Naive thymus-derived CD8-positive, alpha-beta T cell (primary cell): Measurements from ENCODE around the gene CD247. TPM values are rescaled to one million over a fixed set of nuclear protein-coding genes. Genes with fewer than 3 reads are reported as not detected.

Experiments used
- ATAC-seq, 2 donors: fragments of 150-1000 bp; cut with Tn5 transposase in 1 of 2; sonication (Bioruptor Pico), chemical (Tn5 transposase) in 1 of 2; 1 replicate in 1 of 2; 2 replicates in 1 of 2; pipeline ENCODE4 v1.10.0; 2021; ENCODE audit warnings: mild to moderate bottlenecking in 2 of 2, moderate library complexity in 2 of 2
- POLR2A ChIA-PET: fragments of 350-600 bp; sonication (Branson Sonifier 250); formaldehyde crosslinking; loops from one replicate; lab custom pipeline; 2021; ENCODE audit warnings: antibody characterized with exemption; lab: Charles Lee
- DNase-seq, 10 donors: peaks; one replicate each; pipeline versions ENCODE4 v3.0.0 to v3.0.0-alpha.2; 2020 to 2022
- H3K27ac Mint-ChIP-seq, 10 donors: one replicate each; pipeline ENCODE4 v1.8.0; 2020 to 2022; ENCODE audit warnings: mild to moderate bottlenecking in 10 of 10, mixed read lengths in 10 of 10, moderate library complexity in 4 of 10, inconsistent platforms in 1 of 10
- H3K27me3 Mint-ChIP-seq, 5 donors: one replicate each; pipeline ENCODE4 v1.8.0; 2021 to 2022; ENCODE audit warnings: mixed read lengths in 5 of 5
- H3K36me3 Mint-ChIP-seq, 3 donors: one replicate each; pipeline ENCODE4 v1.8.0; 2020 to 2022; ENCODE audit warnings: mixed read lengths in 3 of 3, mild to moderate bottlenecking in 2 of 3, inconsistent platforms in 1 of 3
- H3K4me1 Mint-ChIP-seq, 4 donors: one replicate each; pipeline ENCODE4 v1.8.0; 2021 to 2022; ENCODE audit warnings: mixed read lengths in 4 of 4
- H3K4me3 Mint-ChIP-seq, 10 donors: one replicate each; pipeline ENCODE4 v1.8.0; 2020 to 2022; ENCODE audit warnings: mild to moderate bottlenecking in 10 of 10, mixed read lengths in 10 of 10, moderate library complexity in 6 of 10, inconsistent platforms in 1 of 10
- H3K9me3 Mint-ChIP-seq, 9 donors: one replicate each; pipeline ENCODE4 v1.8.0; 2020 to 2022; ENCODE audit warnings: mixed read lengths in 9 of 9, mild to moderate bottlenecking in 3 of 9, inconsistent platforms in 1 of 9, moderate library complexity in 1 of 9
- polyA plus RNA-seq, 3 donors: library from polyadenylated mRNA; unstranded; fragments of 300-500 nt; fragmentation: Illumina TruSeq; gene quantifications; one replicate each; pipeline ENCODE4 v1.2.3, GENCODE V29; 2021
- total RNA-seq, 8 experiments: library from RNA in 2 of 8; stranded (reverse) in 2 of 8; gene quantifications; one replicate each; pipeline ENCODE4 v1.2.3 and lab custom pipeline; 2021 to 2026

Gene CD247
- total and polyA plus RNA-seq, 5 experiments from 2014 or later = 244 to 325 (median 308) TPM

- POLR2A ChIA-PET = interaction anchor here (1.5 to 2.5 kb wide), 4 partner anchors 20 to 46 kb away, joined by 3 to 36 read pairs (median 8); partner anchors contain the start of gene CD247
- peaks cover 53 to 97% (median 96%) of the 10 kb centered on the region in 4 donors for H3K4me1 Mint-ChIP-seq
- H3K36me3 Mint-ChIP-seq = peaks cover 5 to 66% (median 7%) of the 10 kb centered on the region in 3 donors
- peak overlapping the region; percentile 87 to 97 (median 95) for H3K27ac Mint-ChIP-seq
- peaks cover 0 to 5% (median 0%) of the 10 kb centered on the region in 5 donors for H3K27me3 Mint-ChIP-seq
- H3K4me3 Mint-ChIP-seq = peak overlapping the region; percentile 26 to 85 (median 72)
- DNase-seq (no peak), ATAC-seq (no peak)
- peaks cover 0 to 3% (median 0%) of the 10 kb centered on the region in 9 donors for H3K9me3 Mint-ChIP-seq
Measured at GRCh38 chr1:167493372-167493771, 25.0 kb downstream of the CD247 start.

DNA sequence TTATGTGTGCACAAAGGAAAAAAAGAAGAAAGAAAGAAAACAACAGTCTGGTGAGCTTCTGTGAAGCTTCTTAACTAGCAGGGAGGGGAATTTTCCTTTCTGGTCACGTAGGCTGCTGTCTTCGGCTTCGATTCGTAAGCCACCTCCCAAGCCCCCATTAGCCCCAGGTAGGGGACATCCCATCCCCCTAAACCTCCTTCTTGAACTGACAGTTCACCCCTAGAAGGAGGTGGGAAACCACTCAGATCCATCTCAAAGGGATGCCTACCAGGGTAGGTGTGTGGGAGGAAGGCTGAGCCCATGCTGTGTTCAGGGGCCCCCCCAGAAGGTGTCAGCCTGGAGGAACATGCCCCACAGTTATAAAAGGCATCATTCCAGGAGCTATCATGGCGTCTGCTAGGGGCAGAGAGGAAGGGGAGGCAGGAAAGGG lies 25.8 kb downstream of the CD247 start:
- Mint-ChIP-seq H3K27me3 (peaks cover 0 to 5% (median 0%) of the 10 kb centered on the region in 5 donors), H3K9me3 (peaks cover 0 to 3% (median 0%) of the 10 kb centered on the region in 9 donors), H3K4me3 (peak overlapping the region; percentile 58 to 89 (median 78)), H3K27ac (peak overlapping the region; percentile 88 to 97 (median 96)), H3K4me1 (peaks cover 54 to 97% (median 96%) of the 10 kb centered on the region in 4 donors), H3K36me3 (peaks cover 0 to 66% (median 4%) of the 10 kb centered on the region in 3 donors)
- peak; percentile 71 for ATAC-seq
- POLR2A ChIA-PET = interaction anchor here (0.8 to 2.5 kb wide), 9 partner anchors 8 to 45 kb away, joined by 3 to 36 read pairs (median 3); partner anchors contain the start of gene CD247
- DNase-seq = peak in 9 of 10 donors; percentile 34 to 77 (median 59)

- peak in 2 of 10 donors; percentile 40 to 54 for DNase-seq
- peaks cover 0 to 5% (median 0%) of the 10 kb centered on the region in 5 donors for H3K27me3 Mint-ChIP-seq
Measured at GRCh38 chr1:167491586-167492461, 26.5 kb downstream of the CD247 start.

GRCh38 chr1:167490765-167491164 lies 27.6 kb downstream of the CD247 start:
- Mint-ChIP-seq H3K9me3 (peaks cover 0 to 3% (median 0%) of the 10 kb centered on the region in 9 donors), H3K27me3 (peaks cover 0 to 3% (median 0%) of the 10 kb centered on the region in 5 donors), H3K4me1 (peaks cover 46 to 97% (median 97%) of the 10 kb centered on the region in 4 donors), H3K4me3 (peak overlapping the region; percentile 3 to 88 (median 78)), H3K27ac (peak overlapping the region; percentile 86 to 97 (median 96)), H3K36me3 (peaks cover 0 to 59% (median 2%) of the 10 kb centered on the region in 3 donors)
- ATAC-seq = no peak
- no peak for DNase-seq
- POLR2A ChIA-PET = interaction anchor here (1.4 to 11.4 kb wide), 3 partner anchors 9 to 26 kb away, joined by 4 to 89 read pairs (median 13); partner anchors contain the start of gene CD247

More at GRCh38 chr1:167491586-167492461, 26.5 kb downstream of the CD247 start:
- POLR2A ChIA-PET = interaction anchor here (0.8 to 3.6 kb wide), 10 partner anchors 8 to 44 kb away, joined by 3 to 36 read pairs (median 4); partner anchors contain the start of gene CD247
- Mint-ChIP-seq H3K4me3 (peak overlapping the region; percentile 58 to 89 (median 78)), H3K27ac (peak overlapping the region; percentile 88 to 97 (median 96)), H3K36me3 (peaks cover 0 to 60% (median 2%) of the 10 kb centered on the region in 3 donors), H3K9me3 (peaks cover 0 to 3% (median 0%) of the 10 kb centered on the region in 9 donors), H3K4me1 (peaks cover 50 to 97% (median 97%) of the 10 kb centered on the region in 4 donors)
- peak; percentile 14 to 25 for ATAC-seq

DNA sequence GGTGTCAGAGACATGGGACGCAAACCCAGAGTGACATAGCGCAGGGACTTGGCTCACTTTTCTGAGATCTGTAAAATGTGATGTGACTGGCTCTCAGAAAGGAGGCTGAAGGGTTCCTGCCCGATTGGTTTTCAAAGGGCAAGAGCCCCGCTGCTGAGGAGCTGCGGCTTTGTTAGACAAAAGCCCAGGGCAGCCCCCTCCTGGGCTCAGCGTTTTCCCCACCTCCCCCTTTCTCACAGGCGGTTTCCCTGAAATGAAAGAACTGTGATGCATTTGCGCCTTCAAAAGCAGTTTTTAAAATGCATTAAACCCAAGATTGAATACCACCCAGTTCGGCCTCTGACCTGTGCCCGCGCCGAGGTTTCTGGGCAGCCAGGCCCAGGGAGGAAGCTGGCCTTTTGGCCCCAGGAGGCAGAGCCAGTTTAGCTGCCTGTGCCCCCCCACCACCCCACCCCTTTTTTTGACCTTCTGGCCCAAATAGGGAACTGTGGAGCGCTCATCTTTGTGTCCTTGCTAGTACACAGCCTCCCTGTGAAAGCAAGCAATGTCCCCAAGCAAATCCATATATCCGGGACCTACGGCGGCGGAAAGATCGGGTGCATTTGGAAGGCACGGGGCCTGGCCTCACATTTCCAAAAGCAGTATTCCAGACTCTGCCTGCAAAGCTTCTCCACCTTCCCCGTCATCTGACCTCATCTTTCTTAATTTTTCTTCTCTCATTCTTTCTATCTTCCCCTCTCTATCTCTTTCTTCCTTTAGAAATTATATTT lies 28.6 kb downstream of the CD247 start:
- Mint-ChIP-seq H3K27me3 (peaks cover 0 to 3% (median 0%) of the 10 kb centered on the region in 5 donors), H3K4me3 (peak overlapping the region; percentile 58 to 88 (median 78)), H3K27ac (peak overlapping the region; percentile 86 to 97 (median 95)), H3K4me1 (peaks cover 47 to 97% (median 97%) of the 10 kb centered on the region in 4 donors), H3K36me3 (peaks cover 0 to 55% (median 2%) of the 10 kb centered on the region in 3 donors), H3K9me3 (peaks cover 0 to 3% (median 0%) of the 10 kb centered on the region in 9 donors)
- POLR2A ChIA-PET = interaction anchor here (0.7 to 11.4 kb wide), 7 partner anchors 10 to 42 kb away, joined by 3 to 89 read pairs (median 5); partner anchors contain the start of gene CD247
- DNase-seq = peak; percentile 27 to 78 (median 66)
- ATAC-seq = peak; percentile 51 to 67

DNA sequence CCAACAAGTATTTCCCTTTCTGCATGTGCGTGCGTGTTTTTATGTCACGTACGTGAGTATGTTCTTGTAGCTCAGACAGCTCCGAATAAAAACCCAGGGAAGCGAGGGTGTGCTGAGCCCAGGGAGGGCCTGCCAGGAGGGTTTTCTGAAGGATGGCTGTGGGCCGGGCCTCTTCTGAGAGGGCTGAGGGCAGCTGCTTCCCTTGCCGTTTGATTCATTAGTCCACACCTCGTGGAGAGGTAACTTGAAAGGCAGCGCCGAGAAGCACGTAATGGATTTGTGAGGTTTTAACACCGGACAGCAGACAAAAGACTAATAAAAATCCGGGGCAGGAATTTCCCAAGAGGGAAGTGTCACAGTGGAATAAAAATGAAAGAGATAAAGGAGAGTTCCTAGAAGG lies 29.5 kb downstream of the CD247 start:
- no peak for DNase-seq
- ATAC-seq = no peak
- H3K9me3 Mint-ChIP-seq = peaks cover 0 to 3% (median 0%) of the 10 kb centered on the region in 9 donors
- H3K36me3 Mint-ChIP-seq = peaks cover 0 to 48% (median 2%) of the 10 kb centered on the region in 3 donors
- peak overlapping the region; percentile 65 to 79 (median 74) for H3K4me3 Mint-ChIP-seq
- H3K27ac Mint-ChIP-seq = peak overlapping the region; percentile 90 to 97 (median 94)
- peaks cover 0 to 3% (median 0%) of the 10 kb centered on the region in 5 donors for H3K27me3 Mint-ChIP-seq
- peaks cover 50 to 100% (median 97%) of the 10 kb centered on the region in 4 donors for H3K4me1 Mint-ChIP-seq
- POLR2A ChIA-PET = interaction anchor here (0.7 to 11.4 kb wide), 6 partner anchors 9 to 41 kb away, joined by 3 to 89 read pairs (median 5); partner anchors contain the start of gene CD247

DNA sequence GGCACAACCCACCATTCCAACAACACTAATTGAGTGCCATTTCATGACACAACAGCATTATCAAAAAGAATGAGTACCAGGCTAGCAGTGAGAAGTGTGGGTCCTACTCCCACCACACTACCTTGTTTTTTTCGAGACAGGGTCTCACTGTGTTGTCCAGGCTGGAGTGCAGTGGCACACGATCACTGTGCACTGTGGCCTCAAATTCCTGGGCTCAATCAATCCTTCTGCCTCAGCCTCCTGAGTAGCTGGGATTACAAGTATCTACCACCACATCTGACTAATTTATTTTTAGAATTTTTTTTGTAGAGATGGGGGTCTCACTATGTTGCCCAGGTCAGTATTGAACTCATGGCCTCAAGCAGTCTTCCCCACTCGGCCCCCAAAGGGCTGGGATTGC lies 30.7 kb downstream of the CD247 start:
- DNase-seq = no peak
- peaks cover 0 to 3% (median 0%) of the 10 kb centered on the region in 9 donors for H3K9me3 Mint-ChIP-seq
- peaks cover 0 to 1% (median 0%) of the 10 kb centered on the region in 5 donors for H3K27me3 Mint-ChIP-seq
- peak overlapping the region in 7 of 10 donors; percentile 68 to 79 (median 74) for H3K4me3 Mint-ChIP-seq
- POLR2A ChIA-PET = interaction anchor here (0.6 to 11.4 kb wide), 4 partner anchors 10 to 29 kb away, joined by 3 to 89 read pairs (median 4); partner anchors contain the start of gene CD247
- peak overlapping the region; percentile 90 to 97 (median 94) for H3K27ac Mint-ChIP-seq
- peaks cover 50 to 100% (median 97%) of the 10 kb centered on the region in 4 donors for H3K4me1 Mint-ChIP-seq
- no peak for ATAC-seq
- H3K36me3 Mint-ChIP-seq = peaks cover 0 to 47% (median 2%) of the 10 kb centered on the region in 3 donors

DNA sequence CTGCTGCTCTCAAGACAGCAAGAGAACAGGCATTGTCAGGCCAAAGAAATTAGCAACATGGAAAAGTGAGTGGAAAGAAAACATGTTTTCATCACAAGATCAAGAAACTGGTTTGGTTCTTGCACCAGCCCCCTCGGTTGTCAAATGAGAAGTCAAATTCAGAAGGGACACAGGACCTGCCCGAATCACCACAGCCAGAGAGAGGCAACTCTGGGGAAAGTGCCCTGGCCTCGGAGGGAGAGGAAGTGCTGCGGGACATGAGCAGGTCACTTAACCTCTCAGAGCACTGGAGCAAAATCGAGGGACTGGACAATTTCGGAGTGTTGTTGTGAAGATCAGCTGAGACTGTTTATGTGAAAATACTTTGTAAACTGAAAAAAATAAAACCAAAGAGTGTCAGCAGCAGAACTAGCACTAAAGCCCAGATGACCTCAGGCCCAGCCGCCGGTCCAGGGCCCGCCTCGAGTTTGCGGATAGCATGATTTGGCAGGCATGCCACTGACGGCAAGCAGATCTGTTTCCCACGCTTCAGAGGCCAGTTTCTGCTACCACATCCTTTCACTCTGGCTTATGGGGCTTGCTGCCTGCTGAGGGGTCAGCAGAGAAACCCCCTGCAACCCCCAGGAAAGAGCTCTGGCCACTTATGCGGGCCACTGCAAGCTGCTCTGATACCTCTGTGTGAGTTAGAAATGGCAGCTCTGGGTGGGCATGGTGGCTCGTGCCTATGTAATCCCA lies 32.1 kb downstream of the CD247 start:
- POLR2A ChIA-PET = interaction anchor here (0.6 to 11.4 kb wide), 9 partner anchors 10 to 228 kb away, joined by 3 to 89 read pairs (median 4); partner anchors contain the start of gene CD247
- peaks cover 47 to 100% (median 97%) of the 10 kb centered on the region in 4 donors for H3K4me1 Mint-ChIP-seq
- no peak for DNase-seq

GRCh38 chr1:167484726-167485502 lies 33.4 kb downstream of the CD247 start:
- POLR2A ChIA-PET = interaction anchor here (1.1 to 11.4 kb wide), 10 partner anchors 8 to 47 kb away, joined by 3 to 89 read pairs (median 4); partner anchors contain the start of gene CD247
- peaks cover 0 to 57% (median 0%) of the 10 kb centered on the region in 3 donors for H3K36me3 Mint-ChIP-seq
- peak overlapping the region; percentile 90 to 97 (median 94) for H3K27ac Mint-ChIP-seq
- ATAC-seq = no peak
- H3K4me1 Mint-ChIP-seq = peaks cover 54 to 100% (median 97%) of the 10 kb centered on the region in 4 donors
- no peaks in the 10 kb centered on the region for H3K27me3 Mint-ChIP-seq
- H3K4me3 Mint-ChIP-seq = peak overlapping the region; percentile 48 to 83 (median 76)
- DNase-seq = no peak
- no peaks in the 10 kb centered on the region for H3K9me3 Mint-ChIP-seq

More for the DNA sequence above, 32.1 kb downstream of the CD247 start:
- ATAC-seq = no peak
- Mint-ChIP-seq H3K9me3 (no peaks in the 10 kb centered on the region), H3K36me3 (peaks cover 0 to 45% (median 0%) of the 10 kb centered on the region in 3 donors), H3K27me3 (no peaks in the 10 kb centered on the region), H3K27ac (peak overlapping the region; percentile 90 to 97 (median 94)), H3K4me3 (peak overlapping the region; percentile 56 to 92 (median 78))

- peak; percentile 22 to 41 for ATAC-seq
- Mint-ChIP-seq H3K27me3 (no peaks in the 10 kb centered on the region), H3K4me3 (peak overlapping the region; percentile 36 to 83 (median 76)), H3K4me1 (peaks cover 59 to 100% (median 99%) of the 10 kb centered on the region in 4 donors), H3K27ac (peak overlapping the region; percentile 90 to 97 (median 94)), H3K36me3 (peaks cover 0 to 64% (median 4%) of the 10 kb centered on the region in 3 donors), H3K9me3 (no peaks in the 10 kb centered on the region)
- no peak for DNase-seq
- POLR2A ChIA-PET = interaction anchor here (0.7 to 11.4 kb wide), 13 partner anchors 8 to 214 kb away, joined by 3 to 89 read pairs (median 4); partner anchors contain the start of gene CD247
Measured at GRCh38 chr1:167483790-167484189, 34.5 kb downstream of the CD247 start.
